Testis (tissue), 3 donors: ENCODE data around the gene ORC6. TPM values are rescaled to one million over a fixed set of nuclear protein-coding genes. Genes with fewer than 3 reads are reported as not detected.

Experiments
- DNase-seq: peaks from one replicate; pipeline ENCODE4 v3.0.0-alpha.2; 2019
- H3K27ac ChIP-seq, 2 donors: fragments of 200-600 bp; sonication (generic); one replicate each; pipeline ENCODE4 v1.5.1; 2019
- H3K27me3 ChIP-seq: fragments of 200-600 bp; sonication (generic); one replicate; pipeline ENCODE4 v1.5.1; 2019
- H3K36me3 ChIP-seq: fragments of 200-600 bp; sonication (generic); one replicate; pipeline ENCODE4 v1.5.1; 2017; ENCODE audit warnings: low read depth; ENCODE audit errors: missing control alignments
- H3K4me1 ChIP-seq: fragments of 200-600 bp; sonication (generic); one replicate; pipeline ENCODE4 v1.5.1; 2019
- H3K4me3 ChIP-seq, 2 donors: fragments of 200-600 bp; sonication (generic); one replicate each; pipeline ENCODE4 v1.5.1; 2017 to 2019
- H3K9me3 ChIP-seq: fragments of 200-600 bp; sonication (generic); one replicate; pipeline ENCODE4 v1.5.1; 2017
- CTCF ChIP-seq, 3 experiments: fragments of 450-650 bp in 2 of 3; fragments of 200-600 bp in 1 of 3; sonication (generic) in 1 of 3; IDR thresholded peaks; one replicate each; pipeline ENCODE4 v1.5.1; 2016 to 2019; ENCODE audit warnings: antibody characterized with exemption in 3 of 3, mild to moderate bottlenecking in 2 of 3, moderate library complexity in 1 of 3
- POLR2A ChIP-seq: fragments of 450-650 bp; IDR thresholded peaks from one replicate; pipeline ENCODE4 v1.6.1; 2017; ENCODE audit warnings: antibody characterized with exemption, mild to moderate bottlenecking, moderate library complexity
- WGBS, 2 donors: methylation state at CpG; one replicate each; pipeline ENCODE4 v1.1.5; 2018; 5-methylcytosine and 5-hydroxymethylcytosine counted together
- intact Hi-C: fragments of 100-400 bp; cut with DNase I; formaldehyde crosslinking; loops from one replicate; pipeline ENCODE4 v1.15.1; 2023; ENCODE audit warnings: low total_unique reads
- polyA plus RNA-seq: library from polyadenylated mRNA; stranded (reverse); fragments of 350-450 nt; fragmentation: Illumina TruSeq; extraction: RNeasy Lipid Tissue Mini Kit (QIAGEN cat#74804); gene quantifications from one replicate; pipeline ENCODE4 v1.2.3, GENCODE V29; 2014; ENCODE audit warnings: low read depth, low replicate concordance; ENCODE audit not compliant: insufficient read depth
- total RNA-seq, 2 donors: library from RNA; depleted of rRNA; stranded (reverse); fragments of >200 nt; gene quantifications; one replicate each; pipeline ENCODE4 v1.2.3, GENCODE V29; 2016

The ORC6 gene
- total and polyA plus RNA-seq, 3 donors from 2014 or later: 28.2 to 44.4 (median 30.7) TPM

- no peak for TF ChIP-seq POLR2A
- no peak for TF ChIP-seq CTCF (IDR thresholded peaks at IDR 0.05)
- no peak for DNase-seq
- no peak overlapping the region for H3K4me3 ChIP-seq
- H3K27ac ChIP-seq: no peak overlapping the region
- H3K4me1 ChIP-seq: peaks cover 5% of the 10 kb centered on the region
- intact Hi-C loops: no loop called here
- H3K9me3 ChIP-seq: no peaks in the 10 kb centered on the region
- H3K27me3 ChIP-seq: no peaks in the 10 kb centered on the region
- no peaks in the 10 kb centered on the region for H3K36me3 ChIP-seq
- WGBS, 2 donors: 58 to 60% methylated on average over 3 of the region's 3 CpGs
Measured at GRCh38 chr16:46696957-46697356, 7.5 kb downstream of the ORC6 start.

GRCh38 chr16:46700048-46700447 is 10.6 kb downstream of the ORC6 start:
- intact Hi-C loops: no loop called here

GRCh38 chr16:46701615-46702014 is 12.2 kb downstream of the ORC6 start:
- WGBS, 2 donors: 80 to 81% methylated on average over 4 of the region's 4 CpGs
- no peak for TF ChIP-seq CTCF (IDR thresholded peaks at IDR 0.05)
- no peak for TF ChIP-seq POLR2A
- Histone ChIP-seq H3K4me3 (no peak overlapping the region), H3K27ac (no peak overlapping the region), H3K27me3 (no peaks in the 10 kb centered on the region), H3K36me3 (no peaks in the 10 kb centered on the region), H3K9me3 (no peaks in the 10 kb centered on the region), H3K4me1 (no peaks in the 10 kb centered on the region)
- intact Hi-C loops: no loop called here
- no peak for DNase-seq

More at GRCh38 chr16:46700048-46700447, 10.6 kb downstream of the ORC6 start:
- Histone ChIP-seq H3K4me1 (no peaks in the 10 kb centered on the region), H3K4me3 (no peak overlapping the region), H3K27ac (no peak overlapping the region), H3K27me3 (no peaks in the 10 kb centered on the region), H3K9me3 (no peaks in the 10 kb centered on the region), H3K36me3 (no peaks in the 10 kb centered on the region)
- no peak for DNase-seq
- WGBS, 2 donors: 93 to 94% methylated on average over 3 of the region's 3 CpGs
- TF ChIP-seq CTCF (IDR thresholded peaks at IDR 0.05) (no peak), POLR2A (no peak)

GRCh38 chr16:46702030-46702429 is 12.6 kb downstream of the ORC6 start:
- intact Hi-C loops: no loop called here
- WGBS, 2 donors: 90 to 92% methylated on average over 2 of the region's 2 CpGs
- H3K36me3 ChIP-seq: no peaks in the 10 kb centered on the region

More at GRCh38 chr16:46702030-46702429, 12.6 kb downstream of the ORC6 start:
- Histone ChIP-seq H3K27ac (no peak overlapping the region), H3K27me3 (no peaks in the 10 kb centered on the region), H3K9me3 (no peaks in the 10 kb centered on the region), H3K4me3 (no peak overlapping the region), H3K4me1 (no peaks in the 10 kb centered on the region)
- no peak for TF ChIP-seq CTCF (IDR thresholded peaks at IDR 0.05)
- no peak for TF ChIP-seq POLR2A
- DNase-seq: no peak
